Prostate gland (tissue), 2 donors: ENCODE data around the gene YPEL3.

Experiments
- CTCF ChIP-seq, 4 experiments: fragments of 200-600 bp in 2 of 4; fragments of 450-650 bp in 2 of 4; sonication (generic) in 2 of 4; IDR thresholded peaks; 1 replicate in 3 of 4; 2 replicates in 1 of 4; pipeline ENCODE4 v1.5.1; 2016 to 2019; ENCODE audit warnings: antibody characterized with exemption in 4 of 4, mild to moderate bottlenecking in 2 of 4, moderate library complexity in 2 of 4
- POLR2A ChIP-seq: fragments of 450-650 bp; IDR thresholded peaks from one replicate; pipeline ENCODE4 v1.6.1; 2016; ENCODE audit warnings: antibody characterized with exemption, mild to moderate bottlenecking

GRCh38 chr16:30116291-30117207 lies 20.5 kb upstream of the YPEL3 start:
- TF ChIP-seq CTCF (IDR thresholded peaks at IDR 0.05) (no peak), POLR2A (no peak)
